Measurements from ENCODE around the gene AOX1.
"Not testable (repeated sequence)": the region's sequence is repeated elsewhere in the genome, so short reads cannot be mapped to it uniquely, and the experiment has no call there.

AOX1 gene

GRCh38 chr2:200624658-200625057 is 38.8 kb downstream of the AOX1 start:
- in situ Hi-C loops (cut with HindIII; ENCODE audit: low pct_ligation_motif_present, low sequenced_read_pairs): no loop called here
- TF ChIP-seq CTCF (IDR thresholded peaks at IDR 0.05; ENCODE audit: low read depth, low read length, missing control alignments): no peak
- Histone ChIP-seq H3K27ac (peak overlapping the region; percentile 62), H3K36me3 (replicated peaks) (no peaks in the 10 kb centered on the region), H3K4me3 (ENCODE audit: low read depth, low read length) (no peak overlapping the region), H3K27me3 (replicated peaks) (no peaks in the 10 kb centered on the region)
- DNase-seq: peak; percentile 68

GRCh38 chr2:200625282-200625681 is 39.5 kb downstream of the AOX1 start:
- no peak for TF ChIP-seq CTCF (IDR thresholded peaks at IDR 0.05; ENCODE audit: low read depth, low read length, missing control alignments)
- in situ Hi-C loops (cut with HindIII; ENCODE audit: low pct_ligation_motif_present, low sequenced_read_pairs): no loop called here
- no peaks in the 10 kb centered on the region for H3K27me3 ChIP-seq (replicated peaks)
- H3K4me3 ChIP-seq (ENCODE audit: low read depth, low read length): no peak overlapping the region
- H3K36me3 ChIP-seq (replicated peaks): no peaks in the 10 kb centered on the region
- DNase-seq: no peak
- peak overlapping the region; percentile 62 for H3K27ac ChIP-seq

GRCh38 chr2:200625958-200626363 is 40.1 kb downstream of the AOX1 start:
- DNase-seq: no peak
- in situ Hi-C loops (cut with HindIII; ENCODE audit: low pct_ligation_motif_present, low sequenced_read_pairs): no loop called here
- TF ChIP-seq CTCF (IDR thresholded peaks at IDR 0.05; ENCODE audit: low read depth, low read length, missing control alignments): no peak

GRCh38 chr2:200627110-200627770 is 41.4 kb downstream of the AOX1 start:
- no peaks in the 10 kb centered on the region for H3K27me3 ChIP-seq (replicated peaks)
- no peaks in the 10 kb centered on the region for H3K36me3 ChIP-seq (replicated peaks)
- in situ Hi-C loops (cut with HindIII; ENCODE audit: low pct_ligation_motif_present, low sequenced_read_pairs): no loop called here
- no peak overlapping the region for H3K4me3 ChIP-seq (ENCODE audit: low read depth, low read length)
- H3K27ac ChIP-seq: no peak overlapping the region
- TF ChIP-seq CTCF (IDR thresholded peaks at IDR 0.05; ENCODE audit: low read depth, low read length, missing control alignments): no peak
- DNase-seq: no peak

More at GRCh38 chr2:200625958-200626363, 40.1 kb downstream of the AOX1 start:
- Histone ChIP-seq H3K36me3 (replicated peaks) (no peaks in the 10 kb centered on the region), H3K27ac (peak overlapping the region; percentile 62), H3K27me3 (replicated peaks) (no peaks in the 10 kb centered on the region), H3K4me3 (ENCODE audit: low read depth, low read length) (no peak overlapping the region)

GRCh38 chr2:200628461-200628860 is 42.6 kb downstream of the AOX1 start:
- H3K27ac ChIP-seq; in situ Hi-C loops (cut with HindIII; ENCODE audit: low pct_ligation_motif_present, low sequenced_read_pairs); H3K27me3 ChIP-seq (replicated peaks); H3K4me3 ChIP-seq (ENCODE audit: low read depth, low read length); DNase-seq; H3K36me3 ChIP-seq (replicated peaks): not testable (repeated sequence)

GRCh38 chr2:200631287-200631686 is 45.5 kb downstream of the AOX1 start:
- H3K27ac ChIP-seq: no peak overlapping the region
- no peak overlapping the region for H3K4me3 ChIP-seq (ENCODE audit: low read depth, low read length)
- H3K36me3 ChIP-seq (replicated peaks): no peaks in the 10 kb centered on the region
- no peak for TF ChIP-seq CTCF (IDR thresholded peaks at IDR 0.05; ENCODE audit: low read depth, low read length, missing control alignments)
- no peak for DNase-seq
- in situ Hi-C loops (cut with HindIII; ENCODE audit: low pct_ligation_motif_present, low sequenced_read_pairs): no loop called here
- no peaks in the 10 kb centered on the region for H3K27me3 ChIP-seq (replicated peaks)
